Measurements from ENCODE around the gene RALGPS1.

The RALGPS1 gene

GRCh38 chr9:127197186-127197860 is 282.7 kb downstream of the RALGPS1 start:
- DNase-seq = no peak

GRCh38 chr9:127197861-127198430 is 283.4 kb downstream of the RALGPS1 start:
- no peak for DNase-seq

GRCh38 chr9:127198587-127198986 is 284.0 kb downstream of the RALGPS1 start:
- DNase-seq = no peak

- peak; percentile 90 for DNase-seq
These were observed 284.6 kb downstream of the RALGPS1 start for GRCh38 chr9:127199001-127199791.

- no peak for DNase-seq
These were observed 285.7 kb downstream of the RALGPS1 start for GRCh38 chr9:127200106-127200862.

- DNase-seq = no peak
These were observed 286.5 kb downstream of the RALGPS1 start for GRCh38 chr9:127201071-127201541.

GRCh38 chr9:127201731-127202130 is 287.1 kb downstream of the RALGPS1 start:
- DNase-seq = no peak

- no peak for DNase-seq
These were observed 288.0 kb downstream of the RALGPS1 start for GRCh38 chr9:127202461-127203169.

GRCh38 chr9:127203681-127204327 is 289.2 kb downstream of the RALGPS1 start:
- DNase-seq = no peak

- DNase-seq = no peak
These were observed 290.3 kb downstream of the RALGPS1 start for GRCh38 chr9:127204771-127205470.

GRCh38 chr9:127205952-127206351 is 291.4 kb downstream of the RALGPS1 start:
- no peak for DNase-seq

GRCh38 chr9:127206666-127207065 is 292.1 kb downstream of the RALGPS1 start:
- no peak for DNase-seq

- DNase-seq = no peak
These were observed 293.3 kb downstream of the RALGPS1 start for GRCh38 chr9:127207734-127208410.

GRCh38 chr9:127208416-127208815 is 293.8 kb downstream of the RALGPS1 start:
- no peak for DNase-seq

GRCh38 chr9:127209220-127209619 is 294.6 kb downstream of the RALGPS1 start:
- no peak for DNase-seq

- no peak for DNase-seq
These were observed 295.5 kb downstream of the RALGPS1 start for GRCh38 chr9:127209948-127210640.

- no peak for DNase-seq
These were observed 296.5 kb downstream of the RALGPS1 start for GRCh38 chr9:127210851-127211730.

GRCh38 chr9:127211983-127212382 is 297.4 kb downstream of the RALGPS1 start:
- DNase-seq = no peak

- DNase-seq = no peak
These were observed 297.9 kb downstream of the RALGPS1 start for GRCh38 chr9:127212453-127212852.

Data from femur (tissue), 1 donor.